ENCODE data around the gene ZNF217.
"Not testable (repeated sequence)": the region's sequence is repeated elsewhere in the genome, so short reads cannot be mapped to it uniquely, and the experiment has no call there.

ZNF217 gene

GRCh38 chr20:53527196-53527595 lies 66.4 kb downstream of the ZNF217 start:
- TF ChIP-seq CTCF (IDR thresholded peaks at IDR 0.05; ENCODE audit: poor library complexity, severe bottlenecking): no peak
- Histone ChIP-seq H3K9me3 (ENCODE audit: severe bottlenecking) (no peaks in the 10 kb centered on the region), H3K27me3 (ENCODE audit: insufficient read depth, poor library complexity, severe bottlenecking) (no peaks in the 10 kb centered on the region), H3K27ac (ENCODE audit: poor library complexity, severe bottlenecking) (no peak overlapping the region), H3K36me3 (ENCODE audit: low read depth) (no peaks in the 10 kb centered on the region), H3K4me3 (ENCODE audit: severe bottlenecking) (no peak overlapping the region), H3K4me1 (ENCODE audit: insufficient read depth, poor library complexity, severe bottlenecking) (no peaks in the 10 kb centered on the region)
- ATAC-seq (ENCODE audit: low read depth): 0 out of 3 replicates have a peak, but pooled peaks have one; percentile 13
- DNase-seq (ENCODE audit: low spot score): peak; percentile 64

- Histone ChIP-seq H3K4me3 (ENCODE audit: severe bottlenecking) (no peak overlapping the region), H3K4me1 (ENCODE audit: insufficient read depth, poor library complexity, severe bottlenecking) (no peaks in the 10 kb centered on the region), H3K27ac (ENCODE audit: poor library complexity, severe bottlenecking) (no peak overlapping the region), H3K36me3 (ENCODE audit: low read depth) (no peaks in the 10 kb centered on the region), H3K27me3 (ENCODE audit: insufficient read depth, poor library complexity, severe bottlenecking) (no peaks in the 10 kb centered on the region), H3K9me3 (ENCODE audit: severe bottlenecking) (no peaks in the 10 kb centered on the region)
- no peak for TF ChIP-seq CTCF (IDR thresholded peaks at IDR 0.05; ENCODE audit: poor library complexity, severe bottlenecking)
- no peak for ATAC-seq (ENCODE audit: low read depth)
- DNase-seq (ENCODE audit: low spot score): peak; percentile 76
Measured at GRCh38 chr20:53524589-53525312, 68.9 kb downstream of the ZNF217 start.

- not testable (repeated sequence) for H3K27me3 ChIP-seq (ENCODE audit: insufficient read depth, poor library complexity, severe bottlenecking); H3K36me3 ChIP-seq (ENCODE audit: low read depth); H3K4me1 ChIP-seq (ENCODE audit: insufficient read depth, poor library complexity, severe bottlenecking); ATAC-seq (ENCODE audit: low read depth); H3K9me3 ChIP-seq (ENCODE audit: severe bottlenecking); H3K4me3 ChIP-seq (ENCODE audit: severe bottlenecking); H3K27ac ChIP-seq (ENCODE audit: poor library complexity, severe bottlenecking)
- peak; percentile 42 for DNase-seq (ENCODE audit: low spot score)
Measured at GRCh38 chr20:53523615-53524014, 70.0 kb downstream of the ZNF217 start.

- no peaks in the 10 kb centered on the region for H3K4me1 ChIP-seq (ENCODE audit: insufficient read depth, poor library complexity, severe bottlenecking)
- peak; percentile 51 for DNase-seq (ENCODE audit: low spot score)
- no peak overlapping the region for H3K4me3 ChIP-seq (ENCODE audit: severe bottlenecking)
- H3K36me3 ChIP-seq (ENCODE audit: low read depth): no peaks in the 10 kb centered on the region
- TF ChIP-seq CTCF (IDR thresholded peaks at IDR 0.05; ENCODE audit: poor library complexity, severe bottlenecking): no peak
- H3K27me3 ChIP-seq (ENCODE audit: insufficient read depth, poor library complexity, severe bottlenecking): no peaks in the 10 kb centered on the region
- ATAC-seq (ENCODE audit: low read depth): no peak
- H3K9me3 ChIP-seq (ENCODE audit: severe bottlenecking): no peaks in the 10 kb centered on the region
- no peak overlapping the region for H3K27ac ChIP-seq (ENCODE audit: poor library complexity, severe bottlenecking)
Measured at GRCh38 chr20:53522696-53523095, 70.9 kb downstream of the ZNF217 start.

- ATAC-seq (ENCODE audit: low read depth) (no peak), DNase-seq (ENCODE audit: low spot score) (no peak)
- Histone ChIP-seq H3K27ac (ENCODE audit: poor library complexity, severe bottlenecking) (no peak overlapping the region), H3K9me3 (ENCODE audit: severe bottlenecking) (no peaks in the 10 kb centered on the region), H3K4me1 (ENCODE audit: insufficient read depth, poor library complexity, severe bottlenecking) (no peaks in the 10 kb centered on the region), H3K27me3 (ENCODE audit: insufficient read depth, poor library complexity, severe bottlenecking) (no peaks in the 10 kb centered on the region), H3K36me3 (ENCODE audit: low read depth) (no peaks in the 10 kb centered on the region), H3K4me3 (ENCODE audit: severe bottlenecking) (no peak overlapping the region)
- TF ChIP-seq CTCF (IDR thresholded peaks at IDR 0.05; ENCODE audit: poor library complexity, severe bottlenecking): no peak
Measured at GRCh38 chr20:53522026-53522425, 71.6 kb downstream of the ZNF217 start.

- not testable (repeated sequence) for H3K9me3 ChIP-seq (ENCODE audit: severe bottlenecking); H3K27me3 ChIP-seq (ENCODE audit: insufficient read depth, poor library complexity, severe bottlenecking); H3K27ac ChIP-seq (ENCODE audit: poor library complexity, severe bottlenecking); H3K36me3 ChIP-seq (ENCODE audit: low read depth); H3K4me3 ChIP-seq (ENCODE audit: severe bottlenecking); H3K4me1 ChIP-seq (ENCODE audit: insufficient read depth, poor library complexity, severe bottlenecking)
- peak; percentile 87 for ATAC-seq (ENCODE audit: low read depth)
- peak; percentile 85 for DNase-seq (ENCODE audit: low spot score)
Measured at GRCh38 chr20:53521421-53521820, 72.2 kb downstream of the ZNF217 start.

Measured in RWPE2 (cell line).